Coronary artery (tissue), 2 donors: Measurements from ENCODE around the gene OSER1.
"Not testable (repeated sequence)": the region's sequence is repeated elsewhere in the genome, so short reads cannot be mapped to it uniquely, and the experiment has no call there.

Experiments
- DNase-seq: peaks from one replicate; pipeline ENCODE4 v3.0.0-alpha.2; 2017; ENCODE audit warnings: low spot score
- H3K27ac ChIP-seq, 2 donors: fragments of 200-600 bp; sonication (generic); one replicate each; pipeline ENCODE4 v1.5.1; 2016 to 2019
- H3K4me3 ChIP-seq: fragments of 200-600 bp; sonication (generic); 2 replicates; pipeline ENCODE4 v1.5.1; 2016; ENCODE audit warnings: mild to moderate bottlenecking, moderate library complexity
- CTCF ChIP-seq: fragments of 200-600 bp; sonication (generic); IDR thresholded peaks from one replicate; pipeline ENCODE4 v1.5.1; 2019; ENCODE audit warnings: antibody characterized with exemption

Gene OSER1

GRCh38 chr20:44200371-44200770, 10.2 kb downstream of the OSER1 start:
- no peak for TF ChIP-seq CTCF
- no peak for DNase-seq
- H3K4me3 ChIP-seq: no peak overlapping the region
- peak overlapping the region in 1 of 2 donors; percentile 44 for H3K27ac ChIP-seq

- DNase-seq: no peak
- no peak for TF ChIP-seq CTCF
- peak overlapping the region; percentile 5 to 44 for H3K27ac ChIP-seq
- no peak overlapping the region for H3K4me3 ChIP-seq
Observed at GRCh38 chr20:44199877-44200276, 10.7 kb downstream of the OSER1 start.

- H3K4me3 ChIP-seq: no peak overlapping the region
- H3K27ac ChIP-seq: no peak overlapping the region
- TF ChIP-seq CTCF: no peak
- DNase-seq: no peak
Observed at GRCh38 chr20:44198872-44199271, 11.7 kb downstream of the OSER1 start.

- Histone ChIP-seq H3K27ac (no peak overlapping the region), H3K4me3 (no peak overlapping the region)
- no peak for TF ChIP-seq CTCF
- DNase-seq: no peak
Observed at GRCh38 chr20:44196271-44196670, 14.3 kb downstream of the OSER1 start.

GRCh38 chr20:44195605-44196004, 15.0 kb downstream of the OSER1 start:
- Histone ChIP-seq H3K4me3 (no peak overlapping the region), H3K27ac (no peak overlapping the region)
- no peak for TF ChIP-seq CTCF
- DNase-seq: no peak

- H3K27ac ChIP-seq: no peak overlapping the region
- TF ChIP-seq CTCF: no peak
- no peak overlapping the region for H3K4me3 ChIP-seq
- no peak for DNase-seq
Observed at GRCh38 chr20:44193801-44194200, 16.8 kb downstream of the OSER1 start.

GRCh38 chr20:44191640-44192039, 18.9 kb downstream of the OSER1 start:
- H3K4me3 ChIP-seq, H3K27ac ChIP-seq, DNase-seq: not testable (repeated sequence)

- not testable (repeated sequence) for H3K27ac ChIP-seq, H3K4me3 ChIP-seq, DNase-seq
- peak; percentile 77 for TF ChIP-seq CTCF
Observed at GRCh38 chr20:44190197-44190852, 20.2 kb downstream of the OSER1 start.
